Measurements from ENCODE around the gene IFNAR1. TPM values are rescaled to one million over a fixed set of nuclear protein-coding genes. Genes with fewer than 3 reads are reported as not detected.
"Not testable (repeated sequence)": the region's sequence is repeated elsewhere in the genome, so short reads cannot be mapped to it uniquely, and the experiment has no call there.

The IFNAR1 gene
- total RNA-seq, 1 donor from 2014 or later: 27.1 TPM

DNA sequence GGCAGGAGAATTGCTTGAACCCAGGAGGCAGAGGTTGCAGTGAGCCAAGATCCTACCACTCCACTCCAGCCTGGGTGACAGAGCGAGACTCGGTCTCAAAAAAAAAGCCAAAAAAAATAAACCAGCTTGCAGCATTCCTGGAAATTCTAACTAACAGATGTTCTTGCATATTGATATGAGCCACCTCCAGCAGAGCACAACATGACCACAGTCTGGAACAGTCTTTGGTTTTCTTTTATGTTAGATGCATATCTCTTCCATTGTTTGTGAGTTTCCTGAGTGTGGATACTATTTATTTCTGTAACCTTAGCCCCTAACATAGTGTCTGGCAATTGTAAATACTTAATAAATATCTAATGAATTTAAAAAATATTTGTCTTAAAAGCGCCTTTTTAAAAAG is 23.9 kb downstream of the IFNAR1 start:
- DNase-seq: no peak

- DNase-seq: no peak
Observed at GRCh38 chr21:33350676-33351075, 25.9 kb downstream of the IFNAR1 start.

DNA sequence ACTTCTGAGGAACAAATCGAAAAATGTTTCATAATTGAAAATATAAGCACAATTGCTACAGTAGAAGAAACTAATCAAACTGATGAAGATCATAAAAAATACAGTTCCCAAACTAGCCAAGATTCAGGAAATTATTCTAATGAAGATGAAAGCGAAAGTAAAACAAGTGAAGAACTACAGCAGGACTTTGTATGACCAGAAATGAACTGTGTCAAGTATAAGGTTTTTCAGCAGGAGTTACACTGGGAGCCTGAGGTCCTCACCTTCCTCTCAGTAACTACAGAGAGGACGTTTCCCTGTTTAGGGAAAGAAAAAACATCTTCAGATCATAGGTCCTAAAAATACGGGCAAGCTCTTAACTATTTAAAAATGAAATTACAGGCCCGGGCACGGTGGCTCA is 30.6 kb downstream of the IFNAR1 start:
- DNase-seq: no peak

DNA sequence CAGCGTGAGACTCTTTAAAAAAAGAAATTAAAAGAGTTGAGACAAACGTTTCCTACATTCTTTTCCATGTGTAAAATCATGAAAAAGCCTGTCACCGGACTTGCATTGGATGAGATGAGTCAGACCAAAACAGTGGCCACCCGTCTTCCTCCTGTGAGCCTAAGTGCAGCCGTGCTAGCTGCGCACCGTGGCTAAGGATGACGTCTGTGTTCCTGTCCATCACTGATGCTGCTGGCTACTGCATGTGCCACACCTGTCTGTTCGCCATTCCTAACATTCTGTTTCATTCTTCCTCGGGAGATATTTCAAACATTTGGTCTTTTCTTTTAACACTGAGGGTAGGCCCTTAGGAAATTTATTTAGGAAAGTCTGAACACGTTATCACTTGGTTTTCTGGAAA is 31.2 kb downstream of the IFNAR1 start:
- DNase-seq: no peak

- no peak for DNase-seq
Observed at GRCh38 chr21:33357177-33357576, 32.4 kb downstream of the IFNAR1 start.

DNA sequence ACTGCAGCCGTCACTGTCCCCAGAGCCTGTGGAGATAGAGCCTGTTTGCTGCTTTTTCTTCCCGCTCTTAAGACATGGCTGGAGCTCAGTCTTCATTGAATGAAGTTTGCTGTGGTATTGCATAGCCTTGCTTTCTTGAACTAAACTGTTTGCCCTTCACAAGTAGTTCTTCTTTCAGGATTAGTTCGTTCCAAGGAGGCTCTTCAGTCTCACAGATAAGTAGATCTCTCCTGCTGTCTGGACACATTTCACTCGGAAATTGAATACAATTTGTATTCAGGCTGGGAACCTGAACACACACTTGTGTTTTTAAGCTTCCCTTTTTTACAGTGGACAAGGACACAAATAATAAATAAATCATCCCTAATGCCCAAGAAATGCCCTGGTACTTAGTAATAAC is 34.7 kb downstream of the IFNAR1 start:
- no peak for DNase-seq

DNA sequence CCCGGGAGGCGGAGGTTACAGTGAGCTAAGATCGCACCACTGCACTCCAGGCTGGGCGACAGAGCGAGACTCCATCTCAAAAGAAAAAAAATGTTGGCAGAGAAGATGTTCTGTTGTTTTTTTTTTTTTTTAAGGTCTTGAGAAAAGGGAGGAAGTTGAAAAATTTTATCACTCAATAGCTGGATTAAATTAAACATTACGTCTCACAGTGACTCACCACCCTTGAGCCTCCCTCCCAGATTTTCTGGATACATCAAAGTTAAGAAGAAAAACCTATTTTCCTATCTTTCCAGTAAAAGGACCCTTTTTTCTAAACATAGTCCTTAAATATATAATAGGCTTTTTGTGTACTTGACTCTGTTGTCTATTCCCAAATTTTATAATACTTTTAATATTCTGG is 35.5 kb downstream of the IFNAR1 start:
- DNase-seq: no peak

- DNase-seq: peak; percentile 68
Observed at GRCh38 chr21:33360881-33361602, 36.3 kb downstream of the IFNAR1 start.

- DNase-seq: no peak
Observed at GRCh38 chr21:33362044-33362555, 37.3 kb downstream of the IFNAR1 start.

GRCh38 chr21:33363911-33364609 is 39.3 kb downstream of the IFNAR1 start:
- DNase-seq: not testable (repeated sequence)

- no peak for DNase-seq
Observed at GRCh38 chr21:33364830-33365229, 40.1 kb downstream of the IFNAR1 start.

- DNase-seq: no peak
Observed at GRCh38 chr21:33367309-33367973, 42.7 kb downstream of the IFNAR1 start.

DNA sequence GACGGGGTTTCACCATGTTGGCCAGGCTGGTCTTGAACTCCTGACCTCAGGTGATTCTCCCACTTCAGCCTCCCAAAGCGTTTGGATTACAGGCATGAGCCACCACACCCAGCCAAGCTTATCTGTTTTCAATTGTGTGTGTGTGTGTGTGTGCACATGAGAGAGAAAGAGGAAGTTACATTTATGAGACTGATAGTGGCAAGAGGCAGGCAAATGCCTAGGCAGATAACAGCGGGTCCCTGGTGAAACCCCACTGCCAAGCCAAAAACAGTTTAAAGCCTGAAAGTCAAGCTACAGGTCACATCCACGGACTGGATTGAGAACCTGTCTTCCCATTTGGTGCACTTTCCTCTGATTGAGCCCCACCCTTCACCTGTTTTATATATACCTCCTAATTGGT is 43.4 kb downstream of the IFNAR1 start:
- no peak for DNase-seq

DNA sequence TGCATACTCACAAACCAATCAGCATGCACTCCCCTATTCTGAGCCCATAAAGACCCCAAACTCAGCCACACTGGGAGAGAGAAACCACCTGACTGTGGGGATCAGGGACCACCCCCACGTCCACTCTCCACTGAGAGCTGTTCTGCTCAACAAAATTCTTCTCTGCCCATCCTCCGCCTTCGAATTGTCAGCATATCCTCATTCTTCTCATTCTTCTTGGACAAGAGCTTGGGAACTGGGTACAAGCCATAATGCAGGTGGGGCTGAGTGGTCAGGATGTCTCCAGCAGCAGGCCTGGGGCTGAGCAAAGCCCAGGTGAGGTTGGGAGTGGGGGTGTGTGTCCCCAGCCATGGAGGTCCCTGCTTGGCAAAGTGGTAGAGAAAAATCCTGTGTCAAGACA is 43.8 kb downstream of the IFNAR1 start:
- DNase-seq: no peak

DNA sequence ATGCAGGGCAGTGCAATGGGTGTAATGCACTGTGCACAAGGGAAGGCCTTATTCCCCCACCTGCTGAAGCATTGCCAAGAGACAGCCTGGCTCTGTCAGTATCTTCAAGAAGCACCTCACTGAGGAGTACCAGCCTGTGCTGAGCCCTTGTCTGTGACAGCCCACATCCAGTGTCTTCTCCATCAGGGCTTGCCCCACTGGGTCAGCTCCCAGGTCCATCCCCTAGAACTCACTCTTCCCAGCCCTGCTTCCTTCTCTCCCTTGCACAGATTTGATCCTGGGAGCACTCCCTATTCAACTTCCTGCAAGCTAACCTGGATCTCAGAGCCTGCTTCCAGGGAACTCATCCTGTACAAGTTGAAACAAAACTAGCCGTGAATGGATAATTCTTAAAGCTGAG is 44.8 kb downstream of the IFNAR1 start:
- no peak for DNase-seq

GRCh38 chr21:33370305-33370704 is 45.5 kb downstream of the IFNAR1 start:
- no peak for DNase-seq

GRCh38 chr21:33371366-33371765 is 46.6 kb downstream of the IFNAR1 start:
- DNase-seq: no peak

- DNase-seq: no peak
Observed at GRCh38 chr21:33372582-33372981, 47.8 kb downstream of the IFNAR1 start.

GRCh38 chr21:33373451-33373850 is 48.7 kb downstream of the IFNAR1 start:
- no peak for DNase-seq

DNA sequence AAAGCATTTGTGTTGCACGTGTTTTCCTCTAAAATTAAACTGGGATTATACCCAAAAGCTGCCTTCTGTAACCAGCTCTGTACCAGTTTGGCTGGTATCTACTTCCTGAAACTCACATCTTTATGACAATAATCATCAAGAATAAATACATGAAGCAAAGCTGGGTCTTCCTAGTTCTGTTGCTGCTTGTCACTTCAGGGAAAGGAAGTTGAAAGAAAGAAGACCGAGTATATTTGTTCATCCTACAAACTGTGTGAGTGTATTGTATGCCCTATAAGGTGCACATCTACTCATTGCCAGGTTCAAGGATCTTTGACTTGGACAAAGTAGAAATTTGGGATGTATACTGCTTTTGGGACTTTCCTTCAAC is 49.3 kb downstream of the IFNAR1 start:
- DNase-seq: no peak

DNA sequence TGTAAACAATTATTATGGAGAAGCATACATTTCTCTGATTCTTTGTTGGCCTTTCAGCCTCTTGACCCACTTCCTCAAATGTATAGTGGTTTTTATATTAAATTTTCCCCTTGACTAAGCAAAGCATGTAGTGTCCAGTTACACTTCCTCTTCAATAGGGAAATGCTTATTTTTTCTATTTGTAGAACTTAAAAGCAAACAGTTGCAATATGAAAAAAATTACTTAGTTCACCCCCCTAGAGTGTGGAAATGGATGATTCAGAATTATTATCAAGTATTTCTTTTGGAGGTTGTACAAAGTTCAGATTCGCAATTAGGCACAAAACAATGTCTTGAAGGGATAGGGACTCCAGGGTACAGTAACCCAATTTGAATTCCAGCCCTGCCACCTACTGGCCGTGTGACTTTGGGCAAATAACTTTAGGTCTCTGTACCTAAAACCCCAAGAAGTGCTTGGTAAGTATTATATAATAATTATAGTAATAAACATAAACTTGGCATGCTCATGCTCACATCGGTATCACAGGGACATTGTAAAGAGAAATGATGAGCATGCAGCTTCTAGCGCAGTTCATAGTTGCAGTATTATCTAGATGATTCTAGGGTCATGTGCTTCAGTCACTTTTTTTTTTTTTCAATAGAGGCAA is 49.8 kb downstream of the IFNAR1 start:
- no peak for DNase-seq

DNA sequence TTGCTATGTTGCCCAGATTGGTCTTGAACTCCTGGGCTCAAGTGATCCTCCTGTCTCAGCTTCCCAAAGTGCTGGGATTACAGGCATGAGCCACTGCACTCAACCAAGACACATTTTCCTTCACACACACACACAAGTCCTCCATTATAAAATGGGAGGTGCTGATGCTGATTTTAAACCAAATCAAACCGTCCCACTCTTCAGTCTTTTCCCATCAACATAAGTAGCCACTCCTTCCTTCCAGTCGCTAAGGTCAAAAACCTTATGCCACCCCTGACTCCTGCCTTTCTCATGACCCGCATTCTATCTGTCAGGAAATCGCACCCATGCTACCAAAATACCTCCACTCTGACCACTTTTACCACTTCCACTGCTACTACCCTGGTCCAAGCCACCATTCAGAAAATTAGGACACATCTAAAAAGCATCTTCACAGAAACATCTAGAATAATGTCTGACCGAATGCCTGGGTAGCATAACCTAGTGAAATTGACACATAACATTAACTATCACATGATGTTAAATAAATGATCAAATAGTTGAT is 50.4 kb downstream of the IFNAR1 start:
- no peak for DNase-seq
